HG03558 (cell line): ENCODE measurements around the gene HOXA2.

Source experiments
- ATAC-seq: cut with Tn5 transposase; IDR thresholded peaks from one replicate; pipeline ENCODE4 v1.9.1; 2021; ENCODE audit warnings: moderate number of reproducible peaks; ENCODE audit not compliant: unreplicated experiment; ENCODE audit errors: extremely low read depth

HOXA2 gene

DNA sequence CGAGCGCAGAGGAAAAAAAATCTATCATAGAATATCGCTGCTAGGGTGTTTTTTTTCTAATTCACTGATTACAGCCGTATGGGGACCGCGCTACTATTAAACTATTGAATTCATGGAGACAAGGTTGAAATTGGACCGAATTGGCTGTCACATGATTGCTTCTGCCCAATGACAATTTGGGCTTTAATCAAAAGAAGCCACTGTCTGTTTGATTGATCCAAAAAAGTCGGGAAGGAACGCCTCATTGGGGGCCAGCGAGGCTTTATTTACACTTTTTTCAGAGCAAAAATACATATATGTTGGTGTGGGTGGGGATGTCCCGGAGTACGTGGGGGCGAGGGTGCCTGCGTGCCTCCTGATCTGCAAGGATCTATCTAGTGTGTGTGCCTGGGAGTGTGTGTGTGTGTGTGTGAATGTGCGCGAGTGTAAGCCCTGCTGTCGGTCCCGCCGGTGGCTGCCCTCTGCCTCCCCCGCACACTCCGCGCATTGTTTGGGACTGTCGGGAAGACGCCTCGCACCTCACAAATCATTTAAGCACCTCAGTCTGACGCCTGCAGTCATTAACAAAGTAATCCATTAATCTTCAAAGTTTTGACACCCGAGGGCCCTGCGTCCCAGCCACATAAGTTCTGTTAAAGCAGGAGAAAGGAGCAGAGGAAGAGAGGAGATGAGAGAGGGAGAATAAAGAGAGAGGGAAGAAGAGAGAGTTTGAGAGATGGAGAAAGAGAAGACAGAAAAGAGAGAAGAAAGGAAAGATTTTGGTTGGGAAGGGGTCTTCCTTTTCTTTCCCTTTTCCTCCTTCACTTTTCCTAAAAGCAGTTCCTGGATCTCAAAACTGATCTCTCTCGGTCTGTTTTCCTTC, at the start of gene HOXA2:
Gene HOXA2, minus strand, starts transcription at position 103 of the 862 bp plus-strand sequence. CDS start 183 bp downstream, outside the sequence.
- ATAC-seq, result no peak

DNA sequence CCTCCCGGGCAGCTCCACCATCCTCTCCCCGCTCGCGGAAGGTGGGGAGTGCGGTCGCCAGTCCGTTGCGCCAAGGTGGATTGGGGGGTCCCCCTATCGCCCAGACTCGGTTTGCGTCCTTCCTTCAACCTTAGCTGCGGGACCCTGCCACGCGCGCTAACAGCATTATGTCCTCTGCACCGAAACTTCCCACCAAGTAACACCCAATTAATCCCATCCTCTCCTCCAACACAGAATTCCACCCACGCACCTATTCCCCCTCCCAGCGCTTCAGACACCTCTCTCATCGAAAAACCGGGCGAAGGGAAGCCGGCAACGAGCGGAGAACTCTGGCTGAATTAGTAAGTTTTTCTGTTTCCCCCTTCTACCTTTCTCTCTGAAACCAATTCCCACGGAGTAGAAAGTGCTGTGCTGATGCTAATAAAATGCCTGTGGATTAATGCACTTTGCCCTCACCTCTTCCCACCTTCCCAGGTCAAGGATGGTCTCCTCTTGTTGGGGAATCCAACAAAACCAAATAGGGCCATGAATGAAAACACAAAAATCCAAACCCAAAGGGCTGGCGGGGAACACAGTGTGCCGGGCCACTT, 49.0 kb upstream of the HOXA2 start:
- no peak for ATAC-seq

DNA sequence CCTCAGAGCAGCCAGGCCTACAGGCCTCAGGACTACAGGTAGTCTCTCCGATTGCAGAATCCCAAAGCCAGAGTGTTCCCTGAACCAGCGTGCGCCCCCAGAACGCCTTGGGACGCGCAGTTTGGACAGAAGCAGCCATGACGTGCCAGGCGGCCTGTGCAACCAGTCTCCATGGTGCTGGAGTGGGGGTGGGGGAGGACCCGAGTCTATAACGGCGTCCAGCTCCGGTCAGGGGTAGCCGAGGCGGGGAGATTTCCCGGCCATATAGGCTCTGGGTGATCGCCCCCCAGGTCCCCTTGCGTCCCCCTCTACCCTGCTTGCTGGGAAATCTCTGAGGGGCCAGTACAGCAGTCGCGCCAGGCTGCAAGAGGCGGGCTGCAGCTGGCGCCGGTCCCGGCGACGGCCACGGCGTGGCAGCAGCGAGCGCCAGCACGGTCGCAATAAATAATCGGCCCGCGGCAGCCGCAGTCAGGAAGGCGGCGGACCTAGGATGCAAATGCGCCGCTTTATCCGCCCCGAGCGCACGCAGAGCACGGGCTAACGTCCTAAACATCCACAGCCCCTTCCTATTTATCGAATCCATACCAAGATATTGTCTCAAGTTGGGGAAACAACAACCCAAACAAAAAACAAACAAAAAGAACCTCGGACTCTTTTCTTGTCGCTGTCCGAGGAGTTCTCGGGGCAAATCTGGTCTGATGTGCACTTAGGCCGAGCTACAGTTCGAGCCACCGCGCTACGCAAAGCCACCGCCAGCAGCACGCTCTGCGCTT, 48.3 kb upstream of the HOXA2 start:
- ATAC-seq, result no peak

DNA sequence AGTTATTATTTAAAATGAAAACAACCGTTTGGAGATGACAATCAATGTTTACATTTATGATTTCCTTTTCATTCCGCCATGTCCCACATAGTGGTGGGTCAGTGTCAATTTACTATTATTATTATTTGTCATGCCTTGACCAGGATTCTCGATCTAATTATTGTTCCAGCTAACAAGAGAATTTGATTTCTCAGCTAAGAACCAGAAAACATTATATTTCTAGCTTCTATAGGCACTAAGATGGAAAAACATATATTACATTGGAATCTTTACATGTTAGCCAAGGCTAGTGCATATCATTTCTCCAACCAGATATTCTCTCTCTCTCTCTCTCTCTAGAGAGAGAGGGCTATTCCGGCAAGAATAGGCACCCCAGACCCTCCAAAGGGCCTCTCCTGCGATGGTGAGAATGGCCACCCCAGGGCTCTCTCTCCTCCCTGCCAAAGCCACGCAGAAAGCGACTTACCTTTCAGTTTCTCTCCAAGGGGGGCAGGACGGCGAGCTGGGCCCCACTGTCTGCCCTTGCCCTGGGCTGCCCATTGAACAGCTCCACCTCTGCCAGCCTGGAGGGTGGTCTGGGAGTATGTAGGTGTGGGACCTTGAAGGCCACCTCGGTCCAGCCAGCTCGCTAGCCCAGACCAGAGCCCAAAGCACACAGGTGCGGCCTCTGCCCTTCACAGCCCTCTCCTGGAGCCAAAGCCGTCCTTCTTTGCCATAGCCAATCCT, 47.5 kb upstream of the HOXA2 start:
- ATAC-seq, result no peak

DNA sequence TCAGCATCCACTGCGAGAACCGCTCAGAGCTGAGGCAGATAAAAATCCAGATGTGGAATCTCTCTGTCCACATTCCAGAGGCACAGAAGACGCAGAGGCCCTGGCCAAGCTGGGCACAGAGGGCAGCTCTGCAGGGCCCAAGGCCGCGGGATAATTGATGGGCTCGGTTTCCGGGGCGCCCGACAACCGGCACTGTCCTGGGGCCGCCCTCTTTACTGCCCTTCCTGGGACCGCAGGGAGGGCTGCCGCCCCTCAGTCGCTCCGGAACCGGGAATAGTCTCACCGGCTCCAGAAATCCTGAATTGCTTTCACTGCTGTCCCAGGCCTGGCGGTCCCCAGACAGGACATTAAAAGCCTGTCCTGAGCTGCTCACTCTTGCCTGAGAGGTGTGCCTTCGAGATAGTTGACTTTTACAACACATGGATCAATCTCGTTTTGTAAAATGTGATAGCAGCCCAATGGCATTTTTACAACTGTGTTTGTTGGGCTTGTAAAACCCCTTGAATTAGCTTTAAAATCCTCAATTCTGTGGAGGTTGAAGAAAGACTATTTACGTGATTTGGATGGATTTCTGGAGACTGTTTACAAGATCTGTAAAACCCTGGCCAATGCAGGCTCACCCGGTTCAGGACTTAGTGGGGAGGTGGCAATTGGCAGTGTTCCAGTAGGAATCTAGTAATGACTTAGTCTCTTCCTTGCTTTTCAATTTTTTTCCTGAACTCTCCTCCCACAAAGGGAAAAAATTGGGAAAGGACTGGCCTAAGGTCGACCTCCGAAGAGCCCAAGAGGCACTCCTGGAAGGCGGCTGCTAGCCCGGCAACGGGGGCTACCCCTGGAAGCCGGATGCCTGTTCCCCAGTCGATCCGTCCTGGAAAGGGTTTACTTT, 46.5 kb upstream of the HOXA2 start:
- ATAC-seq, result no peak

DNA sequence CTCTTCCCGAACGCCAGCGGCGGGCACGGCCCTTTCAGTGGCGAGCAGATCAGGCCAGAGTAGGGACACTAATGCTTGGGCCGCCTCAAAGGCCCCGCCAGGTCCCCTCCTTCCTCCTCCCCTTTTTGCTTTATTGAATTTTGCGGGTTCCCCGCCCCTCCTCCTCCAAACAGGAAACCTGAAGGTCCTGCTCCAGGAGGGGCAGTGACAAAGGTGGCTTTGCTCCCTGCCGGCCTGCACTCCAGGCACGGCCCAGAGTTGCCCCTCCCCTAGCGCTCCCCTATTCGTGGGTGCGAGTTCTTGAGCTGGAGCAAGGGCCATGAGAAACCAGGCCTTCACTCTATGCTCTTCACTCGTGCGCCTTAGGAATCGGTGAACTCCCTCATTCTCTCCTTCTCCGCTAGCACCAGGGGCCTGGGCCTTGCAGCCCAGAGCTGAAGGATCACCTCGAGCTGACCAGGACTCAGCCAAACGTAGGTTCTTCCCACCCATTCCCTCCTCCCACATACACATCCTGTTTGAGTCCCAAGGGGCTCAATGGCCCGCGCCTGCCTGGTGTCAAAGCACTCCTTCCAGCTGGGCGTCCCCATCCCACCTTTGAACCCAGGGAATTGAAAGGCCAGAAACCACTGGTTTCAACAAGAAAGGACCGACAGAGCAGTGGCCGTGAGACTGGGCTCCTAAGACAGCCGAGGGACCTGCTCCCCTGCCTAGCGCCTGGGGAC, 45.7 kb upstream of the HOXA2 start:
- no peak for ATAC-seq

DNA sequence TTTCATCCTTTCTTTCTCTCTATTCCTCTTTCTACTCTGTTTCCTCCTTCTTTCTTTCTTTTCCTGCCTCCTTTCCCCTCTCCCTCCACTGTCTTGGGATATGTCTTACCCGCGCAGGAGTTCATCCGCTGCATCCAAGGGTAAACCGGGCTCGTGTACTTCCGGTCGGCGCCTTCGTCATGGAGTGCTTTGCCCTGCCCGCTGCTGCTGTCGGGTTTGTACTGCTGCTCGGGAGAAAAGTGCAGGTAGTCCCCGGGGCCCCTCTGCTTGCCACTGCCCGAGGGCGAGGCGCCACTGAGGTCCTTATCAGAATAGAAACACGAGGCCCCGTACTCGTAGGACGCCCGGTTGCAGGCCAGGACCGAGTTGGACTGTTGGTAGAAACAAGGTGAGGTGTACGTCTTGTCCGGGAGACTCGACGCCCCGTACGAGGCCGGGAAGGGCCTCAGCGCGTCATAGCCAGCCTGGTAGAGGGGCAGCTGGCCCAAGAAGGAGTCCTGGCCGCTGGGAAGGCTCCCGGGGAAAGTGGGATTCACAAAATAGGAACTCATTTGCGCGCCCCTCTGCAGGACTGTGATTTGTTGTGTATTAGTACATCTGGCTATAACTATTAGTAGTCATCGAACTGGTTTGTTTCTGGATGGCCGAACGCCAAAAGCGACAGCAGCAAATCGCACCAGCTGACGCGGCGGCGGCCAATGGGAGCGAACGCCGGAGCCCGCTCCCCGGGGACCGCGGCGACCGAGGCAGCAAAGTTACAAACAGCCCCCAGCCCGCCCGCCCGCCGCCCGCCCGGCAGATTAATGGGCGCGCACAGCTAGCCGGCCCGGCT, 44.9 kb upstream of the HOXA2 start, which contains the start of gene HOXA6:
Gene HOXA6, minus strand, starts transcription at position 576 of the 832 bp plus-strand sequence. Its CDS starts 25 bp downstream, at position 551.
- ATAC-seq, result no peak

DNA sequence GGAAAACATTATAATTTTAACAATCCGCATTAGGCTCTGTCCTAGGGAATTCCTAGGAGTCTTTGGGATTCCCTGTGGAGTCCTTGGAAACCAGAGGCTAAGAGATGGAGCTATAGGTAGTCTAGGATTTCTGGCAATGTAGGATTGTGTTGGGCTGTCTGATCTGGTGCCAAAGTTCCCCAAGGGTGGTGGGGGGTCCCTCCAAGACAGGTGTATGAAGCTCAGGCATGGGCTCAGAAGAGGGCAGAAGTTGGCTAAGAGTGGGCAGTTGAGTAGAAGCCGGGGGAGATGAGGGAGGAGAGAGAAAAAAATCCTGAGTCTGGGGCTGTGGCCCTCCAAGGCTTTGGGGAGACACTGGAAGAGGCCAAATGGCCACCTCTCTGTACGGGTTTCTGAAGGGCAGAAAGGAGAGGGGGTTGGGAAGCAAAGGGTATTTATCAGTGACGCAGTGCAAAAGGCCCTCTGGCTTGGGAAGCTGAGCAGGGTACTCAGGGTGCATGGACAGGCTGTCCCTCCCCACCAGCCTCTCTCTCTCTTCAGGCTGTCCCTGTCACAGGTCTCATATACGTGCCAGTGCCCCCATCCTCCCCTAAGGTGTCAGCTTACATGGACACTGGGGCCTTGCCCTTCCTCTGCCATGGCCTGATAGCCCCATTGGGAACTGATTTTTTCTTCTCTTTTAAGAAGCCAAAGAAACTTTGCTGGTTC, 44.2 kb upstream of the HOXA2 start:
- ATAC-seq, result no peak

DNA sequence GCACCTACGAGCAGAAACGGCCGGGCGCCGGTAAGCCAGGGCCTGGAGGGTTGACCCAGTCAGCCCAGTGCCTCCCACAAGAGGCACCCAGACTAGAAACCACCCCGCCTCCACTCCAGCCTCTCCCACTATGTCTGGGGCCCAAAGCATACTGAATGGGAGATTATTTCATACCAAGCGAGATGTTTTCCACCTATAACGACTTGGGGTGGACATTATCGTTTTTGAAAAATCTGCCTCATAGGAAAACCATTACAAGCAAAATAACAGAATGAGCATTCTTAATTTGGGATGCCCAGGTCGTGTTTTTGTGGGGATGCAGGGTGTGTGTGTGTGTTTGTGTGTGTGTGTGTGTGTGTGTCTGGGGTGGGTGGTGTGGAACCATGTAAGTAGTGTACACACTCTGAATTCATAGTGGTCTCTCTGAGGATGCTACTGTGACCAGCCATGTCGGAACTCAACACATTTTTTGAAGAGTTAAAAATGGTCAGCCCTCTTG, 43.5 kb upstream of the HOXA2 start:
- ATAC-seq, result no peak

DNA sequence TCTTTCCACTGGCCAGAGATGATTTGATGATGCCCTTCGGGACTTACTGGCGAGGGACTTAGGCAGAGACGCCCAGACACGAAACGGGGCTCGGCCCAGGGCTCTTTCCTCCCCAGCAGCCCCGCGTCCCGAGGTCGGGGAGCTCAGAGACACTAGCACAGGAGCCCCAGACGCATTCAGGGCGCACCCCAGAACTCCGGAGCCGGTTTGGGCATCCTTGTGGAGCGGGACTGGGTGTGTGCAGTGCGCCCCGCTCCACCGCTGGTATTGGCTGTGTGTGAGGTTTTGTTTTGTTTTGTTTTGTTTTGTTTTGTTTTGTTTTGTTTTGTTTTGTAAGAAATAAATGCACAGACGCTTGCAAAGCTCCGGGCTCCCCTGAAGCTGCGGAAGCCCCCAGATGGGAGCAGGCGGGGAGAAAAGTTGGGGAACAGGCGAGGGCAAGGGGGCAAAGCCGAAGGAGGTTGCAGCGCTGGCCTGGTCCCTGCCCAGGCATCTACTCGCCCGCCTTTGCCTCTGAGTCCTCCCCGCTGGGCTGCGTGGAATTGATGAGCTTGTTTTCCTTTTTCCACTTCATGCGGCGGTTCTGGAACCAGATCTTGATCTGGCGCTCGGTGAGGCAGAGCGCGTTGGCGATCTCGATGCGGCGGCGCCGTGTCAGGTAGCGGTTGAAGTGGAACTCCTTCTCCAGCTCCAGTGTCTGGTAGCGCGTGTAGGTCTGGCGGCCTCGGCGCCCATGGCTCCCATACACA, 42.9 kb upstream of the HOXA2 start:
- ATAC-seq, result no peak

DNA sequence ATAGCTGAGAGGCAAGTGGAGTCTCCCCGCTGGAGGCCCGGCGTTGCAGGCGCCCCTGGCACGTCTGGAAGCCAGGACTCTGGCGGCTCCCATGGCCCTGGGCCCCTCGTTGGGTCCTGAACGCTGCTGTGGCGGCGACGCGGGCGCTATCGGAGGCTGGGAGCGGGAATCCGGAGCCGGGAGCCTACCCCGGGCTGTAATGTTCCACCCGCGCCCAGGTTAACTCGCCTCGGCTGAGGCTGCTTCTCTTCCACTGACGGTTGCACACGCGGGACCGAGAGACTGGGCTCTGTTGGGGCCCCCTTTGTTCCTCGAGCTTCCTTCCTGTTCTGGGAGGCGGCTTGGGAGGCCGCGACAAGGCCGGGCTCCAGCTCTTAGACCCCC, 42.3 kb upstream of the HOXA2 start:
- no peak for ATAC-seq

DNA sequence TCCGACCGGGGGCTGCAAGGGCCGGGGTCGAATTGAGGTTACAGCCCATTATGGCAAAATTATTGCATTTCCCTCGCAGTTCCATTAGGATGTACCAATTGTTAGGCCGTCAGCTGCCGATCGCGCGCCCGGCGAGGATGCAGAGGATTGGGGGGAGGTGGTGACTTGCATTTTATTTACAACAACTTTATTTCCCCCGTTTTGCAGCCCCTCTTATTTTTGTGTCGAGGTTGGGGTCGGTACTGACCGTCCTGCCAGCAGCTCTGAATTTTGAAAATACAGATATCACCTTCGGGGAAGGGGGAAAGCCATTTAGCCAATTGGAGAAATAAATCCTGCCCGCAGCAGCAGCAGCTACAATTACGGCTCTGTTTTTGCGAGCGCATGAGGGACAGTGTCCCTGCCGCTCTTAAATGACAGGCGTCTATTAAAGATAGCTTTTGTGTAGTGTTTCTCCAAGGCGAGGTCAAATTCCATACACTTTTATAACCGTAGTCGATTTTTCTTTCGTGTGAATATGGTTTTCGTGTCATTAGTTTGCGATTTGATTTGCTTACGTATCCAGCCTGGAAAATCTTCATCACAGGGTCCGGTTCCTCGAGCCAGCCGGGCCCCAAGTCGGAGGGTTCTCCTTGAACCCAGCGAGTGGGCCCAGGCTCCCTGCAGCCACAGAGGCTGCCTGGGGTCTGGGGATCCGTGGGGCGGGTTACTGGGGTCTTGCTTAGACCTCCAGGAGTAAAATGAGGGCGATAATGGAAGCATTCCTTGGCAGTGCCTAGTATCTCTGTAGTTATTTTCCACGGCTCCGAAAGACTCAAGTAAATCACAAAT, 41.7 kb upstream of the HOXA2 start:
- no peak for ATAC-seq

DNA sequence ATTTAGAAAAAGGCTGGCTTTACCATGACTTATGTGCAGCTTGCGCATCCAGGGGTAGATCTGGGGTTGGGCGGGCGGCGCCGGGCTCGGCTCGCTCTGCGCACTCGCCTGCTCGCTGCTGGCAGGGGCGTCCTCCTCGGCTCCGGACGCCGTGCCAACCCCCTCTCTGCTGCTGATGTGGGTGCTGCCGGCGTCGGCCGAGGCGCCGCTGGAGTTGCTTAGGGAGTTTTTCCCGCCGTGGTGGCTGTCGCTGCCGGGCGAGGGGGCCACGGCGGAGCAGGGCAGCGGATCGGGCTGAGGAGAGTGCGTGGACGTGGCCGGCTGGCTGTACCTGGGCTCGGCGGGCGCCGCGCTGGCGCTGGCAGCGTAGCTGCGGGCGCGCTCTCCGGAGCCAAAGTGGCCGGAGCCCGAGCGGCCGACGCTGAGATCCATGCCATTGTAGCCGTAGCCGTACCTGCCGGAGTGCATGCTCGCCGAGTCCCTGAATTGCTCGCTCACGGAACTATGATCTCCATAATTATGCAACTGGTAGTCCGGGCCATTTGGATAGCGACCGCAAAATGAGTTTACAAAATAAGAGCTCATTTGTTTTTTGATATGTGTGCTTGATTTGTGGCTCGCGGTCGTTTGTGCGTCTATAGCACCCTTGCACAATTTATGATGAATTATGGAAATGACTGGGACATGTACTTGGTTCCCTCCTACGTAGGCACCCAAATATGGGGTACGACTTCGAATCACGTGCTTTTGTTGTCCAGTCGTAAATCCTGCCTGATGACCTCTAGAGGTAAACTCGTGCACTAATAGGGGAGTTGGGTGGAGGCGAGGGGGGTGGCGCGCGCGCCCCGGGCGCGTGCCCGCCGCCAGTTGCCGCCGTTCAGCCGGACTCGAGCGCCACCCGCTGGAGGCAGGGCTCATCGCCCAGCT, 40.8 kb upstream of the HOXA2 start, which contains the start of gene HOXA5:
Gene HOXA5, minus strand, starts transcription at position 659 of the 927 bp plus-strand sequence. Its CDS starts 74 bp downstream, at position 585.
- no peak for ATAC-seq

DNA sequence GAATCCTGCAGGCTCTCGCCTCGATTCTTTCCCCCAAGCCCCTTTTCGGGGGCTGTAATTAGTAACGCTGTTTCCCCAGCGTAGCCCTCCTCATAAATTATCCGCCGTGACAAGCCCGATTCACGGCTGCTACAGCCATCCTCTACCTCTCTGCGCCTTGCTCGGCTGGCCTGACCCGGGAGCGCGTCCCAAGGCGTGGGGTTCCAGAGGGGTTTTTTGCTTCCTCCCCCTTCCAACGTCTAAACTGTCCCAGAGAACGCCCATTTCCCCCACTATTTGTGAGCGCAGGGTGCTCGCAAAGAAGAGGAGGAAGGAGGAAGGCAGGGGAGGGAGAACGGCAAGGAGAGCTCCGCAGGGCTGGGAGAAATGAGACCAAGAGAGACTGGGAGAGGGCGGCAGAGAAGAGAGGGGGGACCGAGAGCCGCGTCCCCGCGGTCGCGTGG, 40.1 kb upstream of the HOXA2 start:
- ATAC-seq, result no peak
